Upper lobe of left lung (tissue), 4 donors: ENCODE measurements around the gene ZSCAN16.

Experiments
- CTCF ChIP-seq, 6 experiments: fragments of 450-650 bp in 4 of 6; fragments of 200-600 bp in 2 of 6; sonication (generic) in 2 of 6; IDR thresholded peaks; one replicate each; pipeline ENCODE4 v1.5.1; 2016 to 2019; ENCODE audit warnings: antibody characterized with exemption in 6 of 6
- EP300 ChIP-seq, 4 donors: sonication (generic); formaldehyde crosslinking; IDR thresholded peaks; one replicate each; pipeline ENCODE4 v1.5.1; 2017; ENCODE audit warnings: antibody characterized with exemption in 4 of 4, control low read depth in 2 of 4
- POLR2A ChIP-seq, 4 donors: fragments of 450-650 bp; IDR thresholded peaks; one replicate each; pipeline ENCODE4 v1.5.1; 2016 to 2017; ENCODE audit warnings: antibody characterized with exemption in 4 of 4, mild to moderate bottlenecking in 2 of 4

- TF ChIP-seq CTCF (IDR thresholded peaks at IDR 0.05) (no peak), POLR2A (IDR thresholded peaks at IDR 0.05) (no peak), EP300 (IDR thresholded peaks at IDR 0.05) (no peak)
These were observed 52.0 kb downstream of the ZSCAN16 start for GRCh38 chr6:28176373-28176772.
